Ammon's horn (tissue), 1 donor: ENCODE results near the gene SULT4A1.

ENCODE experiments used
- DNase-seq: peaks from one replicate; pipeline ENCODE4 v3.0.0-alpha.2; 2016; ENCODE audit warnings: low spot score

The SULT4A1 gene

GRCh38 chr22:43860126-43860525 is 2.2 kb downstream of the SULT4A1 start:
- no peak for DNase-seq

- no peak for DNase-seq
Measured at GRCh38 chr22:43859621-43860020, 2.7 kb downstream of the SULT4A1 start.

DNA sequence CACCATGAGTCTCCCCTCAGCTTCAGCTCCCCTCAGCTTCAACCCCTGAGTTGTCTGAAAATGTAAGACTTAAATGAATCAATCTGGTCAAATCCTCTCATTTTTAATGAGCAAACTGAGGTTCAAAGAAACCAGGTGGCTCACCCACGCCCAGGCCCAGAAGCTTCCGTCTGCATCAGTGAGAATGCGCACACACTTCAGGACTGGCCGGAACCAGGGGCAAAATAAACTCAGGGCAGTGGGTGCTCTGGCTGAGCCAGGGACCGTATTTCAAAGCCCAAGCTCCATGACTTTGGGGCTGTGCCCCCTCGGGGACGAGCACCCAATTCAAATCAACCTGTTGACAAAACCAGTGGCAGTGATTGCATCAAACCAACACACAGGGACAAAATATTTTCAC is 3.1 kb downstream of the SULT4A1 start:
- no peak for DNase-seq

- DNase-seq, result no peak
Measured at GRCh38 chr22:43858156-43858895, 4.0 kb downstream of the SULT4A1 start.

GRCh38 chr22:43857367-43857766 is 4.9 kb downstream of the SULT4A1 start:
- DNase-seq, result no peak

DNA sequence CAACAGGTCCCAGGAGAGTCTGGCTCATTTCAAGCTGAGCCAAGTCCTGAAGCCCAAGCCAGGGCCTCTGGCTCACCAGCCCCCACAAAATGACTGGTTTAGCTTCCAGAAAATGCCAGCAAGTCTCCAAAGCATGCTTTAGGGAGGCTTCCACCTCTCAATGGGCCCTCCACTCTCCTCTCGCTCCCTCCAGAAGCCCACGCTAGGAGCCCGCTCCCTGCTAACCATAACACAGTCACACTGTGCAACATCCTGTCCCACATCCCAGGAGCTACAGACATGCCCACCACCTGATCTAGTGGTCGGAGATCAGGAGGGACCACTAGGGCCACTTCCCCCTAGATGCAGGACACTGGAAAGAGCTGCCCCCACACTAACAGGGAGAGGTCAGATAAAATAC is 6.9 kb downstream of the SULT4A1 start:
- no peak for DNase-seq

GRCh38 chr22:43854786-43855271 is 7.5 kb downstream of the SULT4A1 start:
- no peak for DNase-seq

GRCh38 chr22:43854121-43854785 is 8.1 kb downstream of the SULT4A1 start:
- no peak for DNase-seq

- no peak for DNase-seq
Measured at GRCh38 chr22:43853328-43853931, 8.9 kb downstream of the SULT4A1 start.

DNA sequence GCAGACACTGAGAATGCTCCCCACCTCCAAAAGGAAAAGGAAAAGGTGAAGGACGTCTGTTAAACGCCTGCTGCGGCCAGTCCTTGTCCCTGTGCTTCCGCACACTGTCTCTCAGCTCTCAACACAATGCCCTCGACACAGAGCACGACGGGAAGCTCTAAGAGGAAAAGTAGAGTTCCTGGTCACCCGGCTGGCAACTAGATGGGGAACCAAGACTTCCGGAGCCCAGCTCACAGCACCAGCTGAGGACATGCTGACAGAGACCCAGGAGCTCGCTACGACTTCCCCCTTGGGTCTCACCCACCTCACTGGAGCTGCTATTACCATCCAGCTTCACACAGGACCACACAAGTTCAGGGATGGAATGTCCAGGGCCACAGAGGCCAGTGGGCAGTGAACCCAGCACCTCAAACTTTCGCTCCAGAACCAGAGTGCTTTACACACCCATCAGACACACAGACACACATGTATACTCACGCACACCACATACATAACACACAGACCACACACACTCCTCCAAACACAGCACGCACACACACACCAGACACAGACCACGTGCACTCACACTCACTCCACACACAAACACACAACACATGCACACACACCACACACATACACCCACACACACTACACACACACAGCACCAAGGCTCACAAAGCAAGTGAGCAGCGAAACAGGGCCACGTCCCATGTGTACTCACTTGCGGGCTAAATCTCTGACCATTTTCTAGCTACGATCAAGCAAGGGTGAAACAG is 9.6 kb downstream of the SULT4A1 start:
- peak; percentile 33 for DNase-seq

GRCh38 chr22:43851979-43852307 is 10.4 kb downstream of the SULT4A1 start:
- no peak for DNase-seq

DNA sequence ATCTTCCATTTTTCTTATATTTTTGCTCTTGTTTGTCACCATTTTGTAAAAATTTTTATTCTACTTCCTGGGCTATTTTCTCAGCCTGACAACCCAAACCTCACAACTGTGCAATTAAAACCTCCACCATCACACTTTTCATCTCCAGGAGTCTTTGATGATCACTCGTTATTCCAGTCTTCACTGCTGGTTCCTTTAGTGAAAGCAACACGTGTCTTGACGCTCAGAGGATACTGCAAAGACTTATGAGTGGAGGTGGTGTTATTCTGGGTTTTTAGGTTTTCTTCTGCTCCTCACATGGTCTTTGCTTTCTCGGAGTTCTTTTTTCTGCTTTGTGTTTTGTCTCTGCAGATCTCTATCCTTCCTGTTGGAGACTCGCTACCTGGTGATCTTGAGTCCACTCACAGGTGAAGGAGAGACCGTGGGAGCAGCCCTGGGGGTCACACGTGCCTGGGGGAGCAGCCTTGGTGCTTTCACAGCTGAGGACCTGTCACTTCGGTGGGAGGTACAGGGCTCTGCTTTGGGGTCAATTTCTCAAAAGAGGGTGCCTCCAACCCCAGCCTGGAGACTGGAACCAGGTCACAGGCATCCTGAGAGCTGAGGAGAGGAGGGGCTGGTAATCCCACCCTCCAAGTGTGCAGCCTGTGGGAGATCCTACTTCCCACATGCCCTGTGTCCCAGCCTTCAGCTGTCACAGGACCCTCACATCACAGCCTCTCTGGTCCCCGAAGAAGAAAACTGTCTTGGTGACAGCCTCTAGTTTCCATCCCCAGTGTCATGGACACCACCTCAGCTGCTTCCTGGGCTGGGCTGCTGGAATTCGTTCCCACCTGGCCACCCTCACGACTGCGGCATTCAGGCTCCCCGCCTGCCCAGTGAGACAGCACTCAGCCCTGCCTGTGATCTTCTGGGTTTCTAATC is 11.0 kb downstream of the SULT4A1 start:
- no peak for DNase-seq

DNA sequence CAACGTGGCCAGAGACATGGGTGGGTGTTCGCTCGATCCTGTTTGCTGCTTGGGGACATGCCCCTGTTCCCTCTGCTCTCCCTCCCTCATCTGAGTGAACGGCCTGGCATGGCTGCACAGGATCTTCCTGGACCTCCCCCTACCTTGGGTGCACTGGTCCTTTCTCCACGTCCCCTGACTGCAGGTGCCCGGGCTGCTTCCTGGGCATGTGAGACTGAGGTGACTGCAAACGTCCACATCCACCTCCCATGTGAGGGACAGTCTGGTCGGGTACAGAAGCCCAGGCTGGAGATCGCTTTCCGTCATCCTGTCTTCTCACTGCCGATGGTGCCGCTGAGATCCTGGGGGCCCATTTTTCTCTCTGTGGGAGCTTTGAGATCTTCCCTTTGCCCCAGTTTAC is 11.8 kb downstream of the SULT4A1 start:
- no peak for DNase-seq

- no peak for DNase-seq
Measured at GRCh38 chr22:43849731-43850130, 12.6 kb downstream of the SULT4A1 start.

GRCh38 chr22:43848366-43849171 is 13.7 kb downstream of the SULT4A1 start:
- no peak for DNase-seq

GRCh38 chr22:43847376-43848289 is 14.7 kb downstream of the SULT4A1 start:
- no peak for DNase-seq

GRCh38 chr22:43846966-43847365 is 15.3 kb downstream of the SULT4A1 start:
- DNase-seq, result no peak

DNA sequence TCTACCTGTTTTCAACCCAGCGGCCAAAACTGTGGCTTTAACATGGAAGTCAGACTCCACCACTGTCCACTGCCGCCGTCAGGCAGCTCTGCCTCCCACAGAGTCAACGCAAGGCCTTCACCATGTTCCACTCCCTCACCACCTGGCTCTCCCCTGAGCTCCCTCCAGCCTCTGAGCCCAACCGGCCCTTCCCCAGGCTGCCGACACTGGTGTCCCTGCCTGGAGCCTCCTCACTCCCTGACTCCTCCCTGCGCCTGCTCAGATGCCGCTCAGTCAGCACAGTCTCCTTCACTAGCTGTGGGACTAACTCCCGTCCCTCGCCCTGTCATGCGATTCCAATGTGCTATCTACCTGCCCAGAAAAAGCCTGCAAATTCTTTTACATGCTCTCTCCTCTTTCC is 16.3 kb downstream of the SULT4A1 start:
- DNase-seq, result no peak
